Epithelial cell of prostate (primary cell): Measurements from ENCODE around the gene FAM53A.

Experiments used
- DNase-seq: peaks from one replicate; pipeline ENCODE4 v3.0.0-alpha.2; 2011; ENCODE audit warnings: low read depth, low spot score
- H3K27ac ChIP-seq: fragments of 450-650 bp; 2 replicates; pipeline ENCODE4 v1.5.1; 2017; ENCODE audit warnings: mild to moderate bottlenecking

The FAM53A gene

DNA sequence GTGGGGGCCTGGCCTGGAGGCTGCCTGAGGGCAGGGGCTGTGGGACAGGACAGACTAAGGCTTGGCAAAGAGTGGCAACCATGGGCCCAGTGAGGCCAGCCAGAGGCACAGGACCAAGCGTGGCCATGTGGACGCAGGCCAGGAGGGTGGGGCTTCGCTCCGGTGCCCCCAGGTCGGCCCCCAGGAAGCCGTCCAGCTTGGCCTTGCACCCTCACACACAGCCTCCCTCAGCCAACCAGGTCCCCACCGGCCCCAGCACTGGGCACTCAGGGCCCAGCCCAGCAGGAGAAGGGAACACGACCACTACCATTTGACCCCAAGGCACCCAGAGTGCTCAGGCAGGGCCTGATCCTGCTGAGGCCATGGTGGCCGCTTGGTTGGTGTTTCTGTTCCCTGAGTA lies 57.2 kb downstream of the FAM53A start:
- no peak for DNase-seq
- H3K27ac ChIP-seq: no peak overlapping the region

DNA sequence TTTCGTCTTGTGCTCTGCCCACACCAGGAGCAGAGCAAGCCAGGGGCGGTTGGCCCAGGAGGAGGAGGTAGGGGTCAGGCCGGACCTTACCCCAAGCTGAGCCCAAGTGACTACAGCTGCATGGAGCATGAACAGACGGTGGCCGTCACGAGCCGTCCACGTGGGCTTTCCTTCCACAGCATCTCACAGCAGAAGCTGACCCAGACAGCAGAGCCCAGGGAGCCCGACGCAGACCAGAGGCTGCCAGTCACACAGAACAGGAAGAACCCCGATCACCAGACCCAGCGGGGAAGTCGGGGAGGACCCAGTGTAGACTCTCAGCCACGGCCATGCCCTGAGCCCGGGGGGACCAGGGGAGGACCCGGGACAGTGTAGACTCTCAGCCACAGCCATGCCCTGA lies 58.0 kb downstream of the FAM53A start:
- H3K27ac ChIP-seq: no peak overlapping the region
- DNase-seq: no peak

DNA sequence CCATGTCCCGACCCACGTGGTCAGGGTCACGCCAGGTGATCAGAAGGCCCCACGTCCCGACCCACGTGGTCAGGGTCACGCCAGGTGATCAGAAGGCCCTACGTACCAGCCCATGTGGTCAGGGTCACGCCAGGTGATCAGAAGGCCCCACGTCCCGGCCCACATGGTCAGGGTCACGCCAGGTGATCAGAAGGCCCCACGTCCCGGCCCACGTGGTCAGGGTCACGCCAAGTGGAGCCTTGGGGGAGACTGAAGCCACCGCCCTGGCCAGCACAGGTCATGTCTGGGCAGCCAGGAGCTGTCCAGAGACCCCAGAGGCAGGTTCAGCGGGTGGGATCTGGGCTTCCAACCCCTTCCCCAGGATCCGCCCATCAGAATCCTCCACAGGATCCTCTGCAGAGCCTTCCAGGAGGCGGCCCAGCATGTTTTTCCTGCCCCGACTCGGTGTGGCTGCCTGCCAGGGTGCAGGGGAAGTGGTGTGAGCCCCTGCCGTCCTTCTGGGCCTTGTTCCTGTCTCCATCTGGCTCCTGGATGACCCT lies 58.4 kb downstream of the FAM53A start:
- DNase-seq: no peak
- H3K27ac ChIP-seq: no peak overlapping the region

DNA sequence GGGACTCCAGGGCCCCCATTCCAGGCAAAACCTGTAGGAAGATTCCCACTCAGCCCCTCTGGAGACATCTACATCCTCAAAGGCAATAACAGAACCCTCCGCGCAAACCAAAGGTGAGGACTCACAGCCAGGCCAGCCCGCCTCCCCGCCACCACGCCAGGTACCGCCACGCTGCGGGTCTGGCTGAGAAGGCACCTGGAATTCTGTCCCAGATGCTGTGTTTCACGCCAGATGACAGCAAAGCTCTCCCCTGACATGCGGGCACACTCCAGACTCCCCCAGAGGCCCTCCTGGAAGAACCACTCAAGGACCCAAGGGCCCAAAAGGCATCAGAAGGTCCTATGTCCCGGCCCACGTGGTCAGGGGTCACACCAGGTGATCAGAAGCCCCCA lies 59.6 kb downstream of the FAM53A start:
- DNase-seq: no peak
- no peak overlapping the region for H3K27ac ChIP-seq

DNA sequence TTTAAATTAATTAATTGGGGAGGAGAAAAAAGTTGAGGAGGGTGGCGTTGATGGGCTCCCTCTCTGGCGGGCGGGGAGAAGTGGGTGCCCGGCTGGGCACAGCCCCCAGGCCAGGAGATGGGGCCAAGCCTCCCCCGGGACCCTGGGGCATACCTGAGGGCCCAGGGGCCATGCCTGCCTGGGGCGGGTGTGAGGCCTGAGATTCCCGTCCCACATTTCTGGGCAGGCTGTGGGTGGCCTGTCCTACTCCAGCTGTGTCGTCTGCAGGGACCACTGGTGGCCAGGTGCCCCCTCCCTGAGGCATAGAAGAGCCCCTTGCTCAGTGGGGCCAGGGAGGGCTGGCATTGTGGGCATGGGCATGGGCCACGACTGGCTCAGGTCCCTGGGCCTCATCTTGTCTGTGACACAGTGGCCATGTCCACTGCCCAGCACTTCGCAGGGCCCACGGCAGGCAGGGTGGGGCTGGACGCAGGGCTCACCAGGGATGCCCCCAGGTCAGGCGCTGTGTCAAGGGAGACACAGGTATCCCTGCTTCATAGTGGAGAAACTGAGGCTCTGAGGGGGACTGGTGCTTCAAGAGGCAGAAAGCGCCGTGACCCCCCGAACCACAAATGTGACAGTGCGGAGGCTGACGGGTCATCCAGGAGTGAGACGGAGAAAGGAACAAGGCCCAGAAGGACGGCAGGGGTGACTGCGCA lies 60.1 kb downstream of the FAM53A start:
- no peak overlapping the region for H3K27ac ChIP-seq
- no peak for DNase-seq

DNA sequence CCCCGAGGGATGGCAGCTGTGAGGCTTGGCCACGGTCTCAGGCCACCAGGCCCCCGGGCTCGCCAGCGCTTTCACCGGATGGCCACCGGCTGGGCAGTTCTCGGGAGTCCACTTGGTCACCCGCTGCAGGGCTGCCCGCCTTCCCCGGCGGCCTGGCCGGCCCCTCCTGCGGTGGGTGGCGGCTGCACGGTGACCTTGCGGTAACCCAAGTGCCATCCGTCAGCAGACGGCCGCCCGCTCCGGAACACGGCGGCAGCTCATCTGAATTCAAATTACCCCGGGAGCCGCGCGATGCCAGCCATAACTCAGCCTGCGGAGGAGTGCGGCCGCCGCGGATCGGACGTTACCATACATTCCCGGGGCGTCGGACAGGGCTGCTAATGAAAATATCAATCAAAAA lies 60.7 kb downstream of the FAM53A start:
- no peak for DNase-seq
- no peak overlapping the region for H3K27ac ChIP-seq

DNA sequence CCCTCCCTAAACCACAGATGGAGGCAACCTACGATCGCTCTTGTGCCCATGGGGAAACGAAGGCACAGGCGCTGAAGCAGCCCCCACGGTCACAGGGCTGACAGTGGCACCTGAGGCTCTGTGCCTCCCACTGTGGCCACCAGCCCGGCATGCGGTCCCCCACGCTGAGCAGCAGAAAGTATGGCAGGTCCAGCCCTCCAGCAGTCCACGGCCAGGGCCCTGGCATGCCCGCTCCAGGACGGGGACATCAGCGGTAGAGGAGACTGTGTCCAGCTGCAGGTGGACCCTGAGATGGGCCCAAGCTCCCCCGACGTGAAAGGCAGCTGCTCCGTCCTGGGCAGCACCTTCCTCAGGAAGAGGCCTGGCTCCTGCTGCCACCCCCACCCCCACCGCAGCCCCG lies 61.2 kb downstream of the FAM53A start:
- DNase-seq: no peak
- H3K27ac ChIP-seq: no peak overlapping the region

DNA sequence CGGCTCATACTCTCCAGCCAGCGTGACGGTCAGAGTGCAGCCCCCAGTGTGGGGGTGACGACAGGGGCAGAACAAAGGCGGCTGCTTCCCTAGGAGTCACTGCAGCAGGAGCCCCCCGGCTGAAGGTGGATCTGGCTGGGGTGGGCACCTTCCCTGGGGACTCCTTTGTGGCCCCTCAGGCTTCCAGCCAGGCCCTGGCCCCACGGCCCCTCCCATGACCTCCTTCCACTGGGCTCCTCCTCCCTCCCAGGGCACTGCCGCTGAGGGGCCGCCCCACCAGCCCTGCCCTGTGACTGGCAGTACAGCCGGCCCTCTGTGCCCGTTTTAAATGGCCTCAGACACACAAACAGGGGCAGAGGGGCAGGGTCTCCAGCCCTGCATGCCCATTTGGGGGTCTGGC lies 61.9 kb downstream of the FAM53A start:
- H3K27ac ChIP-seq: no peak overlapping the region
- no peak for DNase-seq

DNA sequence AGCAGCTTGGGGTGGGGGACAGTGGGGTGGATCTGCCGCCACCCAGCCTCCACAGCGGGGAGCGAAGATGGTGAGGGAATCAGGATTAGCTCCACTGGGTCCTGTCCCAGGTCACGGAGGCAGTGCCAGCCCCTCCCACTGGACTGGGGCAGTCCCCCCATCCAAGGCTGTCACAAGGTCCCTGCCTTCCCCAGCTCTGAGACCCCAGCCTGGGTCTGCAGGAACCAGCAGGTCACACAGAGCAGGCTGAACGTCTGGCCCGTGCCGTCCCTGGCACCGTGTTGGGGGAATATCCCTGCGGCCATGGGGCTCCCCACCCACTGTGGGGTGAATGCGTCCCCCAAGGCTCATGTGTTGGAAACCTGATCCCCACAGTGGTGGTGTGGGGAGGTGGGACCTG lies 62.6 kb downstream of the FAM53A start:
- no peak overlapping the region for H3K27ac ChIP-seq
- DNase-seq: no peak

DNA sequence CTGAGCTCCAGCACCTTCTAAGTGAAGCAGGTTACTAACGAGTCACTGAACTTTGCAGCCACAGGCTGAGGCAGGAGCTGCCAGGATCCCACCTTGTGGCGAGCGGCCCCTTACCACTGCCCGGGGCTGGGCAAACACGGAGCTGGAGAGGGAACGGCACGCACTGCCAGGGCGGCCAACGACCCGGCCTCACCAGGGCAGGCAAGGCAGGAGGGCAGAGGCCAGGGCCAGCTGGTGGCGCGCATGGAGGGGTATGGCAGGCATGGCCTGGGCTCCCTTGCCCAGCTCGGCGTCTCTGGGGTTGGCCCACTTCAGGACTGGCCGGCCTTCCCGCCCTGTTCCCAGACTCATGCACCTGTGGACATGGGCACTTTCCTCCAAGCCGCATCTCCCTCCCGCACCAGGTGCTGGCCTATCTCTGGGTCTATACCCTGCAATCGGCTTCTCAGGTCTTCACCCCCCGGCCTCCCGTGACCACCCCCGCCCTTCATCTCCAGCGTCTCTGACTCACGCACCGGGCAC lies 64.9 kb downstream of the FAM53A start:
- H3K27ac ChIP-seq: no peak overlapping the region
- DNase-seq: no peak

DNA sequence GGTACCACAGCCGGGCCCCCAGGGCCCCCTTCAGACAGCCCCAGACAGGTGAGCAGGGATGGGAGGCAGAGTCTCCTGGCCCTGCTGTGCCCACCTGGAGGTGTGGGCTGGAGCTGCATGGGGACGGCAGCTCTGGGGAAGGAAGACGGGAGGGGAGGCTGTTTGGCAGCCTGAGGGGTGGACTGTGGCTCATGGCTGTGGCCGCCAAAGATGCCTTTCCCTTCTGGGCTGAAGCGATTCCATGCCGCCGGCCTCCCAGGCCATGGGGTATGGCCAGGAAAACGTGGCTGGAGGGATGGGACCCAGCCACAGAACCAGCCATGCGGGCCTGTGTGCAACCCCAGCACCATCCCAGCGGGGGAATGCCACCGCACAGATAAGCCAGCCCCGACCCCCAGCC lies 65.7 kb downstream of the FAM53A start:
- no peak for DNase-seq
- H3K27ac ChIP-seq: no peak overlapping the region

DNA sequence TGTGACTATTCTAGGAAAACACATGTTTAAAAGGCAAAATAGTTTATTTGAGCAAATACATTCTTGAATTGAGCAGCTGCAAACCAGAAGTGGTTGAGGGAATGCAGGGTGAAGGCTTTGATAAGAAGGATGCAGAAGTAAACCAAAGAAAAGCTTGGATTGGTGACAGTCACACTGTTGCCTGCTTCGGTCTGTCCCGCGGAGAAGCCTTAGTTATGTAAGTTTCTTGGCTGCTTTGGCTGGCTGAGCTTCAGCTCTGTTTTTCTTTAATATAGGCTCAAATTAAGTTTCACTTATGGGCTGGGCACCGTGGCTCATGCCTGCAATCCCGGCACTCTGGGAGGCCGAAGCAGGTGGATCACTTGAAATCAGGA lies 67.6 kb downstream of the FAM53A start:
- no peak for DNase-seq
- no peak overlapping the region for H3K27ac ChIP-seq

DNA sequence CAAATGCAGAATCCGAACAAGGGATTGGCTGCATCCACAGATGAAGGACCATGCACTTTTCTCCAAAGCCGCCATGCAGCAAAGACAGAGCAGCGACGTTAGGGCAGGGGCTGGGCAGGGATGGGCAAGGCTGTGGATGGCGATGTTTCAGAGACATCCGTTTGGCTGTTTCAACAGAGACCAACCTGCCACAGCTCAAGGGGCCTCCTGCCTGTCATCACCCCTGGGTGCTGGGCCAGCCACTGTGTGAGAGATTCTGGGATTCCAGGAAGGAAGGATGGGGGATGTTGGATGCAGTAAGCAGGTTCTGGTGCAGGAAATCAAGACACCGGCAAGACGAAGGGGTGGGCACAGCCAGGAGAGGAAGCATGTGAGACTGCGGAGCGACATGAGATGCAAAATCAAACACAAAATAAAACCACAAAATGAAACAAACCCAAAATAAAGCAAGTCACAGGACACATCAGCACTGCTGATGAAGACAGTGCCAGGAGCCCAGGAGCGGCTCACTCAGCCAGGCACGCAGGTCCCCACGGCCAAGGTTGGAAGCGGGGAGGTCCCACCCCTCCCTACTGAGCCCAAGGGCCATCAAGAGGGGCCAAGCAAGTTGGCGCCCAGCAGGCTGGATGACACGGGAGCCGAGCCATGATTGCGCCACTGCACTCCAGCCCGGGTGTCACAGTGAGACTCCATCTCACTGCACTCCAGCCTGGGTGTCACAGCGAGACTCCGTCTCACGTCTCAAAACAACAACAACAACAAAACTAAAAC lies 68.1 kb downstream of the FAM53A start:
- no peak for DNase-seq
- H3K27ac ChIP-seq: peak overlapping the region; percentile 61

DNA sequence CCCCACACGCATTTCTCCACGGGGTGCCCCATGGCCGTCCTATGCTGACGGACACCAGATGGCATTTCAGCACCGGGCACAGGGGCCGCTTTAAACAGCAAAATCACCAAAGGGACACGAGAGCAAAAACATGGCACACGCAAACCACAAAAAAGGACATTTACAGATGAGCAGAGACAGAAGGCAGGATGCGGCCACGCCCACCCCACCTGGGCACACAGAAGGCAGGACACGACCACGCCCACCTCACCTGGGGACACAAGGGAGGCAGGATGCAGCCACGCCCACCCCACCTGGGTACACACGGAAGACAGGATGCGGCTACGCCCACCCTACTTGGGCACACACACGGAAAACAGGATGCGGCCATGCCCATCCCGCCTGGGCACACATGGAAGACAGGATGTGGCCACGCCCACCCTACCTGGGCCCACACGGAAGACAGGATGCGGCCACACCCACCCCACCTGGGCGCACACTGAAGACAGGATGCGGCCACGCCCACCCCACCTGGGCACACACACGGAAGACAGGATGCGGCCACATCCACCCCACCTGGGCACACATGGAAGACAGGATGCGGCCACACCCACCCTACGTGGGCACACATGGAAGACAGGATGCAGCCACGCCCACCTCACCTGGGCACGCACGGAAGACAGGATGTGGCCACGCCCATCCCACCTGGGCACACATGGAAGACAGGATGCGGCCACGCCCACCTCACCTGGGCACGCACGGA lies 69.1 kb downstream of the FAM53A start:
- peak overlapping the region; percentile 61 for H3K27ac ChIP-seq
- DNase-seq: peak; percentile 6

DNA sequence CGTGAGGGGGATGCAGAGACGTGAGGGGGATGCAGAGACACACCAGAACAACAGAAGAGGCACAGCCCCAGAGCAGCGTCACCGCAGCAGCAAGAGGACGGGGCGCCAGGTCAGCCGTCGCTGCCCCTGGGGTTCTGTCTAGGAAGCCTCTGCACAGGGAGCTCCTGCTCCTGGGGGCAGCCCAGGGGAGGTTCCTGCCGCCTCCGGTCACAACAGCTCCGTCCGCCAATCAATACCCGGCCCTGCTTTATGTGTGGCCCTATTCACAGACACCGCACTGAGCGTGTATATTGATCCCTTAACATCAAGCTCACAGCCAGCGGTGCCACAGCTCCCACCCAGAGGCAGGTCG lies 69.6 kb downstream of the FAM53A start:
- no peak for DNase-seq
- H3K27ac ChIP-seq: peak overlapping the region; percentile 61

DNA sequence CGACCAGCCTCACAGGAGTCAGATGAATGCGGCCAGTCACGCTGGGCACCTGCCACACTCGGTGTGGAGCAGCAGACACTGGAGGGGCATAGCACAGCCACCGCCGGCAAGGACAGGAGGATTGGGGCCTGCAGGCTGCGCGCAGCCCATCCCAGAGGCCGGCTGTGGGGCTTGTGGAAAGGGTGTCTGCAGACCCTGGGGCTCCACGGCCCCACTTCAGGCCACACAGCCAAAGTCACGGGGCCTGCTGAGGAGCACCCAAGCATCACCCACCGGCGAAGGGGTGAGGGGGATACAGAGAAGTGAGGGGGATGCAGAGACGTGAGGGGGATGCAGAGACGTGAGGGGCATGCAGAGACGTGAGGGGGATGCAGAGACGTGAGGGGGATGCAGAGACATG lies 70.1 kb downstream of the FAM53A start:
- no peak overlapping the region for H3K27ac ChIP-seq
- DNase-seq: no peak

DNA sequence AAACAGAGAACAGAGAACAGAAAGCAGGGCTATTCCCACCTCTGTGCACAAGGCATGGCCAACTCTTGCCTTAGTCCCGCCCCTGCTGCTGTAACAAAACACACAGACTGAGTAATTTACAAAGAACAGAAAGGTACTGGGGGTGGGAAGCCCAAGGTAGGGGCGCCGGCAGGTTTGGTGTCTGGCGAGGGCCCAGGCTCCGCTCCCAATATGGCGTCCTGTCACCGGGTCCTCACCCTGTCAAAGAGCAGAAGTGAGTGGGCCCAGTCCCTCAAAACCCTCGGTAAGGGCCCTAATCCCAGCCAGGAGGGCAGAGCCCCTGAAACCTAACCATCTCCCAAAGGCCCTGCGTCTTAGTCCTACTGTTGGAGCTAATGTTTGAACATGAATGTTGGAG lies 71.0 kb downstream of the FAM53A start:
- DNase-seq: no peak

DNA sequence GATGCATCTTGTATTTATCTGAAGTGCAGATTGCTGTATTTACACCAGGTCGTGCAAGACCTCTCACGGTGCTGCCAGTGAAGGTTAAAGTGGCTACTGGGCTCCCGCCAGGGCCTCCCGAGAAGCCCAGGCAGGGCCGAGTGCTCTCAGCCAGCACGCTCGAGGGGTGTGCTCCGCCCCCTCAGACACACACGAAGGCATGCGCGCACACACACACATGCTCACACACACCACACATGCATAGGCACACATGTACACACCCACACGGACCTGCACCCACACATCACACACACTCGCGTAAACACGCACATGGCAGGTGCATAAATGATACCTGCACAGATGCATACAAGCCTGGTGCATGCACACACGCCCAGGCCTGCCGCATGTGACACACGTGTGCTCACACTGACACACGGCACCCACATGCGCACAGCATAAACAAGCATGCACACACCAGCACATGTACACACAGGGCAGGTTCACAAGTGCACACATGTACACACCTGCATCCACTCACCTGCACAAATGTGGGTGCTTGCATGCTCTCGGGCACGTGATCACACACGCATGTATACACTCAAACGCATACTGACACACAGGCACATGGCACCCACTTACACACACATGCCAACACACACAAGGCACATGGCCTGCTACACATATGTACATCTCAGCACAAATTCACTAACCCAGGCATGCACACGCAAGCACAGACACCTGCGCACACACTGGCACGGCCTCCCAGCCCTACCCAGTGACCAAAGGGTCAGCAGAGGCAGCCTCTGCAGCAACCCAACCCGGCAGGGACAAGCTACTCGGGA lies 71.6 kb downstream of the FAM53A start:
- DNase-seq: no peak
- H3K27ac ChIP-seq: no peak overlapping the region

More for the DNA sequence above, 71.0 kb downstream of the FAM53A start:
- no peak overlapping the region for H3K27ac ChIP-seq

DNA sequence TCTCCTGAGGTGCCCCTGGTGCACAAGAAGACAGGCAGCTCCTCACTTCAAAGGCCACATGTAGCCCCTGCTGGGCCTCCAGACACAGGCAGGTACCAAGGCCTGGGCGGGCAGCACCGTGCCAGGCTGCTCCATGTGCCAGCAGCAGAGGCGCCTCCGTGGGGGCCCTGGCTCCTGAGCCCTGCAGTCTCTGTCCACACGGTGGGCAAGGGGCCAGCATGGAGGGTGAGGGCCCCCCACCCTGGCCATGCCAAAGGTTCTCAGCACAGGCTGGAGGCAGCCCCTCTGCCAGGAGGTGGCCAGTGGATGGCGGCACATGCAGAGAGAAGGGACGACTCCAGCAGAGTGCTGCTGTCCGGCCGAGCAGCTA lies 72.6 kb downstream of the FAM53A start:
- no peak for DNase-seq
- no peak overlapping the region for H3K27ac ChIP-seq

DNA sequence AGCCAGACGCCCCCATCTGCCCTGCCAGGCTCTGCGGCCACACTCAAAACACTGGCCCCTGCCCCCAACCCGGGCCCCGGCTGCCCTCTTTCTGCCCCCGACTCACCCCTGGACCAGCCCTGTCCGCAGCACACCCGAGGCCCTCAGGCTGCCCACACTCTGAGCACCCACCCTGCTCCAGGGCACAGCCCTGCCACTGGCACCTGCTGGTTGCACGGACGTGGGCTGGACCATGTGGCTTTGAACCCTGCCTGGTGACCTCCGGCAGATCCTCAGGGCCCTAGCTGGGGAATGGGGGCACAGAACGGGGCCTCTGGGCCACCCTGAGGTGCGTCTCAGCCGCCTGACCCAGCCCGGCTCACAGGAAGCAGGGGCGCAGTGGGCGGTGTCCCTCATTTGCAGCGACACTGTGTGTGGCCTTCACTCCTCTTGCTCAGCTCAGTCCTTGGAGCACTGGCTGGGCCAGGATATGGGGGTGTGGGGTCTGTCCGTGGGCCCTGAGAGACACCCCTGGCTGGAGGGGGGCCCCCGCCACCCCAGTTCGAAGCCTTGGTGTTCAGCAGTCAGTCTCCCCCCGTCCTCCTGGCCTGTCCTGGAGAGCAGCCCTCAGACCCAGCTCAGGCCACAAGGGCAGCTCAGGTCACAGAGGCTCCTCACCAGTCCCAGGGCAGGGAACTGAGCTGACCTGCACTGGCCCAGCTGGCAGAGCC lies 73.2 kb downstream of the FAM53A start:
- no peak for DNase-seq

More for the DNA sequence above, 73.2 kb downstream of the FAM53A start:
- H3K27ac ChIP-seq: no peak overlapping the region
